HUDEP-2 (cell line): ENCODE measurements around the gene B3GALNT2.
A peak's percentile ranks its signal among the peaks of the same experiment; 100 is the strongest.
"Not testable (repeated sequence)": the region's sequence is repeated elsewhere in the genome, so short reads cannot be mapped to it uniquely, and the experiment has no call there.

Experiments used
- DNase-seq, 76 experiments: peaks; one replicate each; lab custom pipeline; 2025; ENCODE audit not compliant: unreplicated experiment in 76 of 76; lab: John Stamatoyannopoulos, UW

B3GALNT2 gene

GRCh38 chr1:235457856-235458255, 46.4 kb downstream of the B3GALNT2 start:
- DNase-seq: not testable (repeated sequence)

- no peak for DNase-seq
Observed at GRCh38 chr1:235455823-235456222, 48.4 kb downstream of the B3GALNT2 start.

- DNase-seq: no peak
Observed at GRCh38 chr1:235455097-235455496, 49.2 kb downstream of the B3GALNT2 start.

GRCh38 chr1:235454021-235454420, 50.2 kb downstream of the B3GALNT2 start:
- no peak for DNase-seq

DNA sequence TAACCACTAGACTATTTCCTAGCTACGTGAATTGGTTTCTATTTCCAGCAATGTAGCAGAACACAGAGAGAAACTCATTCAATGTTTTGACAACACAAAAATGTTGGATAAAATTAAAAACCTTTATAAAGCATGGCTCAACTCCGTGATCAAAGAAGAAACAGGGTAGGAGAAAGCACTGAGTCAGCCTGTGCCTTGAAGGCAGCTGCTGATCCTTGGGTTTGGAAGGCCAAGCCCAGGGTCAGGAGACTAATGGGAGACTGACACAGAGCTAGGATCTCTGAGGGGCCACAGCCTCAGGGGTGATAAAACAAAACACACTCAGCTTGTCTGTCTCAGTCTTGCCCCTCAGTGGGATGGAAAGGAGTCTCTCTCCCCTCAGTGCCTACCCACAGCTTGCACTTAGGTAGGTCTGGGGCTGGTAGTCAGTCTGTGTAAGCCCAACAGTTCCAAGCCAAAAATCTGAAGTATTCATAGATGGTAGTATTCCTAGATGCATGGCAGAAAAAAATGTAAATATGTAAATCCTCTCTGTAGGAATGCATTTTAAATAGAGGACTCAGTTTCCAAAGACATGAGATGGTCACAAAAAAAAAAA, 53.3 kb downstream of the B3GALNT2 start:
- DNase-seq: no peak

DNA sequence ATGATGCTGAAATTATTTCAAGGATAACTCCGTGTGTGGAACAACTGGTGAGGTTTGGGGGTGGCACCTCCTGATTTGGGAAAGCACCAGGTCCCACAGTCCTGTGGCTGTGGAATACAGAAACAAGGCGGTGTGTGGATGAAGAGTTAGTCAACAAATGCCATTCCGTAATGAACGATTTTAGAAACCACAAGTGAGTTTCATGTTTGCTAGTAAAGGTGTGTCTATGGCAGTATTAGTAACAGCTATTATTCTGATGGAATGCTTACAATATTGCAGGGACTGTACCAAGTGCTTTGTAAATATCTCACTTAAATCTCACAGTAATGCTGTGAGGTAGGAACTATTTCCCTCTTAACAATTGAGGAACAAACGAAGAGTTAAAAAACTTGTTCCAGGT, 53.8 kb downstream of the B3GALNT2 start:
- no peak for DNase-seq

- DNase-seq: no peak
Observed at GRCh38 chr1:235448616-235449015, 55.6 kb downstream of the B3GALNT2 start.

DNA sequence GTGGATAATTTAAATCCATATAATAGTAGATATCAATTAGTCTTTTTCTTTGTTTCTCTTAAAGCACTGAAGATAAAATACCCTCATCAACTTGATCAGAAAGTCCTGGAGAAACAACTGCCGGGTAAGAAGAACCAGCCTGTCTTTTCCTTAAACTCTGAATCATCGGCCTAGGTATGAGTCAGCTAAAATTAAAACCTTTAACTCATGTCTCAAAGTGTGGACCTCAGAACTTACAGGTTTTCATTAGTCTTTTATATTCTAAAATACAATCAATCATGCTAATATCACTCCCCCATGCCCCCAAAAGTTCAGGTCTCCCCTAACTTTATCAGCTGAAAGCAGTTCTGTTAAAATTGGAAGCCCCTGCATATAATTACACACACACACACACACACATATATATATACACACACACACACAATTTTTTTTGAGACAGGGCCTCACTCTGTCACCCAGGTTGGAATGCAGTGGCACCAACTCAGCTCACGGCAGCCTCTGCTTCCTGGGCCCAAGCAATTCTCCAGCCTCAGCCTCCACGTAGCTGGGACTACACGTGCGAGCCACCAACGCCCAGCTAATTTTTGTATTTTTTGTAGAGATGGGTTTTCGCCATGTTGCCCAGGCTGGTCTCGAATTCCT, 61.3 kb downstream of the B3GALNT2 start:
- peak in 6 of 76 experiments; percentile 2 to 34 (median 13) for DNase-seq

- DNase-seq: no peak
Observed at GRCh38 chr1:235441159-235441685, 63.0 kb downstream of the B3GALNT2 start.

DNA sequence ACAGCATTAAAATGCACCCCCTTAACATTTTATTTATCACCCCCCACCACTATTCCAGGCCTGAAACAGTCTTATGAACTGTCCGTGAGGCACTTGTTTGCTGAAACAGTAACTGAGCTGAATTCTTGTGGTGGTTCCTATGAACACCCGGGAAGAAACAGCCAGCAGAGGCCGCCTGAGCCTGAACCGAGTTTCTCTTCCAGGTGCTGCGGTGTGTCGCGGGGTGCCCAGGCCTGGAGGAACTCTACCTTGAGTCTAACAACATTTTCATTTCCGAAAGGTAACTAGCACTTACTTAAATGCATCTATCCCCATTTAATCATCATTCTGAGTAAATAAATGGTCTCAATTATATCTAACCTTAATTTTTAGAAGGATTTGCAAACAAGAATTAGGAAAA, 70.3 kb downstream of the B3GALNT2 start:
- DNase-seq: no peak

- DNase-seq: no peak
Observed at GRCh38 chr1:235430991-235431390, 73.3 kb downstream of the B3GALNT2 start.

DNA sequence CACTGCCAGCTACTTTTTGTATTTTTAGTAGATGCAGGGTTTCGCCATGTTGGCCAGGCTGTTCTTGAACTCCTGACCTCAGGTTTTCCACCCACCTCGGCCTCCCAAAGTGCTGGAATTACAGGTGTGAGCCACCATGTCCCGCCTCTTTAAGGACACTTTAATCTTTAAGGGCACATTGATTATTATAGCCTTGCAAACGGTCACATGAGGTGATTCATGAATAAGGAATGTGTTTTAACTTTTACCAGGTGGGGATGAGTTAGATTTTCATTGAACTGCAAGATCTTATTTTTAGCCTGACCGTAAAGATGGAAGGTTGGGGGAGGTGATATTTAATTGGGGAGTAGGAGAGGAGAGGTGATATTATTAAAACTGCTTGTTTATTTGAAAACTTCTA, 75.1 kb downstream of the B3GALNT2 start:
- DNase-seq: no peak

GRCh38 chr1:235427447-235427846, 76.8 kb downstream of the B3GALNT2 start:
- no peak for DNase-seq

- no peak for DNase-seq
Observed at GRCh38 chr1:235426680-235427079, 77.6 kb downstream of the B3GALNT2 start.

GRCh38 chr1:235426143-235426542, 78.1 kb downstream of the B3GALNT2 start:
- no peak for DNase-seq

DNA sequence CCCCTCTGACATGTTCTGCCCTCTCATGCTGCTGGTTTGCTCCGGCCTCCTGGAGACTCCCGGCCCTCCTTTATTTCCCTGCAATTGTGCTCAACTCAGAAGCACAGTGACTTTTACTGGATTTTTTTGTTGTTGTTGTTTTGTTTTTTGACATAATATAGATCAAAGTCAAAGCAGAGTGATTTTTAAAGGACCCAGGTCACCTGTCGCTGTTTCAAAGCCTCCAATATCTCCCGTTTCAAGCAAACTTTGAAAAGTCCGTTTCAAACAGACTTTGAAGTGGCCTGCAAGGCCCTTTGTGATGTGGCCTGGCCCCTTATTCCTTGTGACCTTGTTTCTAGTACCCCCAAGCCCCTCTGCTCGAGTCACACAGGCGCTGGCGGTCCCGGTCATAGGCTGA, 78.9 kb downstream of the B3GALNT2 start:
- DNase-seq: no peak

DNA sequence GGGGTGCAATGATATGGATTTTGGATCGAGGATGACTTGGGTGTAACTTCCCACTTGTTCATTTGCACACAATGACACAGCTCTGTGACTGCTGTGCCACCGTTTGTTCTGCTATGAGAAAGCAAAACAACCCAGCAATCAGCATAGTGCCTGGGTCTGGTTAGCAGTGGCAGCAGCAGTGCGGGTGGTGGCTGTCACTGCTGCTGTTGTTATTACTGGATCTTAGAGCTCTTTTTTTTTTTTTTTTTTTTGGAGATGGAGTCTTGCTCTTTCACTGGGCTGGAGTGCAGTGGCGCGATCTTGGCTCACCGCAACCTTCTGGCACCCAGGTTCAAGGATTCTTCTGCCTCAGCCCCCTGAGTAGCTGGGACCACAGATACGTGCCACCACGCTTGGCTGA, 80.2 kb downstream of the B3GALNT2 start:
- no peak for DNase-seq

- no peak for DNase-seq
Observed at GRCh38 chr1:235423214-235423652, 81.0 kb downstream of the B3GALNT2 start.

DNA sequence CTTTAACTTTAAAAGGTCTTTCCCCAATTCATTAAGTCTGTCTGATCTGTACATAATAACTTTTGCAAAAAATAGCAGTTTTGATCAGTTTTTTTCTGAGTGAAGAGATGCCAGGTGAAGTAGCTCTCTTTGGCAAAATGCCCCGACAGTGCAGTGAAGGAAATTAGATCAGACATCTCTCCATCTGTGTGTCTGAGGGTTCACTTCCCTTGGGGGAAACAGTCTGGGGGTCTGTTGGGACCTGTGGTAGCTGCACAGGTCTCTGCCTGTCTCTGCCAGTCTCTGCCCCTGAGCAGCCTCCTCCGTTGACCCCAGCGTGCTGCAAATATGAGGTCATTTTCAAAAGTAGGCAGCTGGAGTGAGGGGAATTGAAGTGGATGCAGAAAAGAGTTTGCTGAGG, 82.5 kb downstream of the B3GALNT2 start:
- no peak for DNase-seq

GRCh38 chr1:235417086-235417697, 87.1 kb downstream of the B3GALNT2 start:
- DNase-seq: peak in 56 of 76 experiments; percentile 1 to 69 (median 34)

DNA sequence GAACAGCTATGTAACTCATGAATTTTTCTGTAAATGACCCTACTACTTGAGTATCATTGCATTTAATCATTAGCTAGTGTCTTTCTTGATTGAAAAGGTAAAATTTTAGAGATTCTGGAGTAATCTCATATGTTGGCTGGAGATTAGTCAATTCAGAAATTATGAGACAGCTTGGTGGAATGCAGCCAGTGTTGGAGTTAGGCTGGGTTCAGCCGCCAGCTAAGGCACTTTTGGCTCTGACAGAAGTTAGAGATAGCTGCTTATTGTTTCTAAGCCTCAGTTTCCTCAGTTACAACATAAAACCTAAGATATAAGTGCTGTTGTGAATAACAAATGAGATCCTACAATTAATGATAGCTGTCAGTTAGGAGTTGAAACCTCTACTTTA, 87.6 kb downstream of the B3GALNT2 start:
- no peak for DNase-seq
